Neural crest cell (in vitro differentiated cells): ENCODE measurements around the gene HNF4A. TPM values are rescaled to one million over a fixed set of nuclear protein-coding genes. Genes with fewer than 3 reads are reported as not detected.

Experiments
- DNase-seq: peaks from one replicate; pipeline ENCODE4 v3.0.0; 2021; ENCODE audit warnings: low read depth, mixed read lengths, low spot score
- H3K27ac Mint-ChIP-seq: one replicate; pipeline ENCODE4 v1.8.0; 2021; ENCODE audit warnings: mild to moderate bottlenecking, mixed read lengths; ENCODE audit not compliant: unreplicated experiment
- H3K27me3 Mint-ChIP-seq: 2 replicates; pipeline ENCODE4 v1.8.0; 2021; ENCODE audit warnings: low read depth, mild to moderate bottlenecking, mixed read lengths
- H3K36me3 Mint-ChIP-seq: 2 replicates; pipeline ENCODE4 v1.8.0; 2021; ENCODE audit warnings: low read depth, mild to moderate bottlenecking, mixed read lengths
- H3K4me1 Mint-ChIP-seq: 2 replicates; pipeline ENCODE4 v1.8.0; 2021; ENCODE audit warnings: mixed read lengths
- H3K4me3 Mint-ChIP-seq: one replicate; pipeline ENCODE4 v1.8.0; 2021; ENCODE audit warnings: mild to moderate bottlenecking, mixed read lengths
- H3K9me3 Mint-ChIP-seq: 2 replicates; pipeline ENCODE4 v1.8.0; 2021; ENCODE audit warnings: mixed read lengths
- total RNA-seq: library from RNA; stranded (reverse); gene quantifications from 2 replicates; pipeline ENCODE4 v1.2.1, GENCODE V29; 2021
- TF ChIP-seq, protein P1 (sequence below): fragments of 200-600 bp; sonication (generic); conservative IDR thresholded peaks from 2 replicates; pipeline ENCODE4 v1.5.0; 2021; ENCODE audit warnings: antibody characterized with exemption, mild to moderate bottlenecking

The HNF4A gene
- total RNA-seq, 1 donor from 2014 or later, result not detected

DNA sequence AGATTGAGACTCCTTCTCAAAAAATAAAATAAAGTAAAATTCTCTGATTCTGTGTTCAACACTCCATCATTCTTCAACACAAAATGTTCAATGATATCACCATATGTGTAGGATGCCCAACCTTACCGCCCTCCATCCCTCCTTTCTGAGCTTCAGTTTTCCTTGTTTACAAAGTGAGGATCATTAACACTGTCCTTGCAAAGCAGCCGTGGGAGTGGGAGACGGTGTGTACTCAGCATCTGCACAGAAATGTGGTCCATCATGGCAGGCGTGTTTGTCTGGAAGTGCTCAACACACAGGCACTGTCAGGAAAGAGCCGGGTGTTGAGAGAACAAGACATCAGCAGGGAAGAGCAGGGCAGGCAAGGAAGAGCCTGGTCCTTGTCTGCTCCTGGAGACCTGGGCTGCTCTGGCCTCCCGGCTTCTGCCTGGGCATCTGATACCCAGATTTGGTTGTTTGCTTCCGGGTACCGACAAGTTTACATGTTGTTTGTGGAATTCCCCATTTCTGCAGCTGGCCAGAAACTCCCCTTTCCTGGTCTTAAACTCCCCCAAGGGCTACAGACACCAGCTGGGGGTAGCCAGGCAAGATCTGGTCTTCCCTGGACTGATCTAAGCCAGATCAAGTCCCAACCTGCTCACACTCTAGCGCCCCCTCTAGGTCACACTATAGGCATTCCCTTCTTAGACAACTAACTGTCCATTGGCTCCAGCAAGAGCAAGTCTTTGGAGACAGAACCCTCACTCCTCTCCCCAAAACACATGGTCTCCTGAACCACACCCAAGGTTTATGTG, 93.5 kb downstream of the HNF4A start:
- Mint-ChIP-seq H3K4me1 (no peaks in the 10 kb centered on the region), H3K27ac (no peak overlapping the region), H3K4me3 (no peak overlapping the region), H3K27me3 (no peaks in the 10 kb centered on the region), H3K9me3 (no peaks in the 10 kb centered on the region), H3K36me3 (no peaks in the 10 kb centered on the region)
- TF ChIP-seq, protein P1, sequence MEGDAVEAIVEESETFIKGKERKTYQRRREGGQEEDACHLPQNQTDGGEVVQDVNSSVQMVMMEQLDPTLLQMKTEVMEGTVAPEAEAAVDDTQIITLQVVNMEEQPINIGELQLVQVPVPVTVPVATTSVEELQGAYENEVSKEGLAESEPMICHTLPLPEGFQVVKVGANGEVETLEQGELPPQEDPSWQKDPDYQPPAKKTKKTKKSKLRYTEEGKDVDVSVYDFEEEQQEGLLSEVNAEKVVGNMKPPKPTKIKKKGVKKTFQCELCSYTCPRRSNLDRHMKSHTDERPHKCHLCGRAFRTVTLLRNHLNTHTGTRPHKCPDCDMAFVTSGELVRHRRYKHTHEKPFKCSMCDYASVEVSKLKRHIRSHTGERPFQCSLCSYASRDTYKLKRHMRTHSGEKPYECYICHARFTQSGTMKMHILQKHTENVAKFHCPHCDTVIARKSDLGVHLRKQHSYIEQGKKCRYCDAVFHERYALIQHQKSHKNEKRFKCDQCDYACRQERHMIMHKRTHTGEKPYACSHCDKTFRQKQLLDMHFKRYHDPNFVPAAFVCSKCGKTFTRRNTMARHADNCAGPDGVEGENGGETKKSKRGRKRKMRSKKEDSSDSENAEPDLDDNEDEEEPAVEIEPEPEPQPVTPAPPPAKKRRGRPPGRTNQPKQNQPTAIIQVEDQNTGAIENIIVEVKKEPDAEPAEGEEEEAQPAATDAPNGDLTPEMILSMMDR, result peak; percentile 42
- DNase-seq, result peak; percentile 11

DNA sequence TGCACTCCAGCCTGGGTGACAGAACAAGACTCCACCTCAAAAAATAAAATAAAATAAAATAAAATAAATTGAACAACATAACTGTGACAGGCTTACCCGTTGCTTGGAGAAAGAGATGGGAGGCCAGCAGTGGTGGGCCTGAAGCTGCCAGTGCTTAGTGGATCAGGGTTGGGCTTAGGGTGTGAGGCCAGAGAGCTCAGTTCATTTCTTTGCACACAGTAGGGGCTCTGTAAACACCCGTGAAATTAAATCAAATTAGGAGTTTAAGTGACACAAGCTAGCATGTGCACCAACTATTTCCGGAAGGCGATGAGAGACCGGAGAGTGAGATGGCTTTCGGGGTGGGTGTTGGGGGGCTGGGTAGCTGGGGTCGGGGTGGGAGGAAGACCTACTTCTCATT, 94.4 kb downstream of the HNF4A start:
- Mint-ChIP-seq H3K9me3 (no peaks in the 10 kb centered on the region), H3K4me3 (no peak overlapping the region), H3K36me3 (no peaks in the 10 kb centered on the region), H3K27me3 (no peaks in the 10 kb centered on the region), H3K27ac (no peak overlapping the region), H3K4me1 (no peaks in the 10 kb centered on the region)
- no peak for DNase-seq
- TF ChIP-seq, protein P1, result no peak

DNA sequence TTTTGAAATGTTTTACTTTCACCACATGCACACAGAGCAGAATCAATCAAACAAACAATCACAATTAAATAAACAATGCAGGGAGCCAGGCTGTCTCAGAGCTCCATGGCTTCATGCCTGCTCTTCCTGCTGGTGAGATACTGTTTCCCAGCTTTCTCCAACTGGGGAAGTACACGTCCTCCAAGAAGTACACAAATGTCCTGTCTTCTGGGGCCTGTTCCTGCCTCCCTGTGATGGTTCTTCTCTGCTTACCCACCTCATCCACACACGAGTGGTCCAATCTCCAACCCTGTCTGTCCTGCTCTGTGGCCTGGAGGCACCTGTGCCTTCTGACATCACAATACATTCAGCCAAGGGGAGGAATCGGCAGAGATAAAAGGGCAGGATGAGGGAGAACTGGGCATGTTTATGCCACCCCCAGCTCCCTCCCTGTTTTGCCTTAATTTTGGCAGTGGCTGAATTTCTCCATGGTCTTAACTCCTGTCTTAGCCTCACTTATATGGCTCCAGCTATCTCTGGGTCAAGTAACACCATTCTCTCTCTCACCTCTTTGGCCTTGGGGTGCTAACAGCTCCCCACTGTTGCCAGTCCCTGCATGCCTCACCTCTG, 94.9 kb downstream of the HNF4A start:
- Mint-ChIP-seq H3K4me3 (no peak overlapping the region), H3K36me3 (no peaks in the 10 kb centered on the region), H3K27me3 (no peaks in the 10 kb centered on the region), H3K4me1 (no peaks in the 10 kb centered on the region), H3K9me3 (no peaks in the 10 kb centered on the region), H3K27ac (no peak overlapping the region)
- DNase-seq, result no peak
- TF ChIP-seq, protein P1, result no peak

- H3K9me3 Mint-ChIP-seq, result no peaks in the 10 kb centered on the region
- no peaks in the 10 kb centered on the region for H3K4me1 Mint-ChIP-seq
- no peaks in the 10 kb centered on the region for H3K36me3 Mint-ChIP-seq
- DNase-seq, result no peak
- no peak overlapping the region for H3K27ac Mint-ChIP-seq
- H3K4me3 Mint-ChIP-seq, result no peak overlapping the region
- TF ChIP-seq, protein P1, result no peak
- no peaks in the 10 kb centered on the region for H3K27me3 Mint-ChIP-seq
Measured at GRCh38 chr20:44450903-44451450, 95.5 kb downstream of the HNF4A start.

DNA sequence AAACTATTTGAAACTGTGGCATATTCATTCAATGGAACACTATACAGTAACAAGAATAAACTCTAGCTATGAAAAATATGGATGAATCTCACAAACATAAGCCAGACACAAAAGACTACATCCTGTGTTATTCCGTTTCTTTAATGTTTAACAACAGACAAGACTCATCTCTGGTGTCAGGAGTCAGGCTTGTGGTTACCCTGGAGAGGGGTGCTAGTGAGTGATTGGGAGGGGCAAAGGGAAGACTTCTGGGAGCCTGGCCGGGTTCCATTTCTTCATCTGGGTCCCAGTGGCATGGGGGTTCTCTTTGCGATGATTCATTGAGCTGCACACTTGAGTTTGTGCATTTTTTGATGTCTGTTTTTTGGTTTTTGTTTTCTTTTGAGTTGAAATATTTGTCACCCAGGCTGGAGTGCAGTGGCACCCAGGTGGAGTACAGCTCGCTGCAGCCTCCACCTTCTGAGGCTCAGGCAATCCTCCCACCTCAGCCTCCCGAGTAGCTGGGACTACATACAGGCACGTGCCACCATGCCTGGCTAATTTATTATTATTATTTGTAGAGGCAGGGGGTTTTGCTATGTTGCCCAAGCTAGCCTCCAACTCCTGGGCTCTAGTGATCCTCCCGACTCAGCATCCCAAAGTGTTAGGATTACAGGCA, 98.9 kb downstream of the HNF4A start:
- Mint-ChIP-seq H3K27me3 (no peaks in the 10 kb centered on the region), H3K9me3 (no peaks in the 10 kb centered on the region), H3K36me3 (no peaks in the 10 kb centered on the region), H3K4me1 (no peaks in the 10 kb centered on the region), H3K4me3 (no peak overlapping the region), H3K27ac (no peak overlapping the region)
- TF ChIP-seq, protein P1, result no peak
- DNase-seq, result no peak
